GM18873 (cell line): ENCODE data around the gene ACVRL1.

Source experiments
- ATAC-seq: cut with Tn5 transposase; IDR thresholded peaks from one replicate; pipeline ENCODE4 v1.9.1; 2021; ENCODE audit warnings: mild to moderate bottlenecking, moderate library complexity, moderate number of reproducible peaks; ENCODE audit not compliant: unreplicated experiment, low FRiP score

The ACVRL1 gene

GRCh38 chr12:51907083-51907855 is at the start of gene ACVRL1:
TSS of gene ACVRL1 (plus strand) at chr12:51907504. CDS start at chr12:51912475, 4,971 bp downstream.
- ATAC-seq = no peak

DNA sequence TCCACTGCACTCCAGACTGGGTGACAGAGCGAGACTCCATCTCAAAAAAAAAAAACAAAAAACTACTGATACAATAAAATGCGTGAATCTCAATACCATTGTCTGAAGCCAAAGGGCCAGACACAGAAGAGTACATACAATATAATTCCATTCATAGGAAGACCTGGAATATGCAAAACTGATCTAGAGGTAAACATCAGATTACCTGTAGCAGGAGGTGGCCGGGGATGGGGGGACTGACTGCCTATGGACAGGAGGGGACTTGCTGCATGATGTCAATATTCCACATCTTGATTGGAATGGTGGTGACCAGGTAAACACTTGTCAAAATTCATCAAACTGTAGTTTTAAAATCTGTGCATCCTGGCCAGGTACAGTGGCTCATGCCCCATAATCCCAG is 46.3 kb upstream of the ACVRL1 start:
- ATAC-seq = no peak

DNA sequence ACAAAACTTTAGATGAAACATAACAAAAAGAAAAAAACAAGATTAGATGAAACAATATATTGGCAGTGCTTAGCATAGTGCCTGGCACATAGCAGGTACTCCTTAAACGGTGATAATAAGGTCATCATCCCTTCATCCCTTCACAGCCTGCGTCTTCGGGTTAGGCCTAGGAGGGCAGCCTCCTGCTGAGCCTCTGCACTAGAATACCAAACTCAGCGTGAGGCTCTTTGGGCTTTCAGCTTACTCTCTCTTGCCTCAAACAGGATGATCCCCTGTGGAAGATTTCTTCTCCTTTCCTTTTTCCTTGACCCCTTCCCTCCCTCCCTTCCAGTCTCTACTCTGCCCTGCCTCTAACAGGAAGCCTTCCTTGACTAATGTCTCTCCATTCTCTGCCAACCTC is 44.4 kb upstream of the ACVRL1 start:
- ATAC-seq = no peak

- no peak for ATAC-seq
Observed at GRCh38 chr12:51863363-51863932, 43.9 kb upstream of the ACVRL1 start.

- ATAC-seq = no peak
Observed at GRCh38 chr12:51863933-51864832, 43.1 kb upstream of the ACVRL1 start.

GRCh38 chr12:51864833-51865670 is 42.3 kb upstream of the ACVRL1 start:
- ATAC-seq = no peak

DNA sequence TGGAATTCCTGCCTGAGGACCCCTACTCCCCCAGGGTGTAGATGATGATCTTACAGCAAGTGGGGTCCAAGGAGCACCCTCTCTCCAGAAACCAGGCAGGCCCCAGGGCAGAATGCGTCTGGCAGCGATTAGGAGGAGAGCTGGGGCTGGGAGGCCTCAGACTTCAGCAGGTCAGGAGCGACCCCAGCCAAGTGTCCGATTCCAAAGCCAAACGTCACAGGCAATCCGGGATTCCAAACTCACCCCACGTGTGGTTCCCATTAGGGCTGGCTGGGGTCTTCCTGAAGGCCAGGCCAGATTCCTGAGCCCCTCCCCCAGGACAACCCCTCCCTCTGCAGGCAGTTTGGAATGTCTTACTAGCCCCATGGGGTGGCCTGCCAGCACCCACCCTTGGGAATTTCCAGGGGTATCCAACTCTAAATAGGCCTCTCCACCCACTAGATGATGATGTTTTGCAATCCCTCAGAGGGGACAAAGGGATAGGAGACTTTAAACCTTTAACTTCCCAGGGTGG is 41.5 kb upstream of the ACVRL1 start:
- no peak for ATAC-seq

DNA sequence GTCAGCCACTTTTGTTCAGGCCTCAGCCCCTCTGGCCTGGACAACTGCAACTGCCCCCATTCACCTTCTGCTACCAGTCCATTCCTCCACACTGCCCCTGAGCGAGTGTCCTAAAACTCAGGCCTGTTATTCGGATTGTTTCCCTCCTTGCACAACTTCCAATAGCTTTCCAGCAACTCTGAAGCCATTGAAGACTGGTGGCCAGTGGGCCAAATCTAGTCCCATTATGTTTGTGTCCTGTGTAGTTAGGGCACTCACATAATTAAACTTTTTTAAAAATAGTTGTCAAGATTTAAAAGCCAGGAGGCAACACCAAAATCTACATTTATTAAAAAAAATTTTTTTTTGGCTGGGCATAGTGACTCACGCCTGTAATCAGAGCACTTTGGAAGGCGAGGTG is 41.0 kb upstream of the ACVRL1 start:
- ATAC-seq = no peak

DNA sequence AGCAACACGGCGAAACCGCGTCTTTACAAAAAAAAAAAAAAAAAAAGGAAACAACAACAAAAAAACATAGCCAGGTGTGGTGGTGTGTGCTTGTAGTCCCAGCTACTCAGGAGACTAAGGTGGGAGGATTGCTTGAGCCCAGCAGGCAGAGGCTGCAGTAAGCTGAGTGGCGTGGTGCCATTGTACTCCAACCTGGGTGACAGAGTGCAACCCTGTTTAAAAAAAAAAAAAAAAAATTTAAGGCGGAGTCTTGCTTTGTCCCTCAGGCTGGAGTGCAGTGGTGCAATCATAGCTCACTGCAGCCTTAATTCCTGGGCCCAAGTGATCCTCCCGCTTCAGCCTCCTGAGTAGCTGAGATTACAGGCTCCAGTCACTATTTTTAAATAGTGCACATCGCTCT is 40.5 kb upstream of the ACVRL1 start:
- ATAC-seq = no peak

- ATAC-seq = no peak
Observed at GRCh38 chr12:51867371-51867770, 39.9 kb upstream of the ACVRL1 start.

GRCh38 chr12:51867796-51868428 is 39.4 kb upstream of the ACVRL1 start:
- ATAC-seq = no peak

DNA sequence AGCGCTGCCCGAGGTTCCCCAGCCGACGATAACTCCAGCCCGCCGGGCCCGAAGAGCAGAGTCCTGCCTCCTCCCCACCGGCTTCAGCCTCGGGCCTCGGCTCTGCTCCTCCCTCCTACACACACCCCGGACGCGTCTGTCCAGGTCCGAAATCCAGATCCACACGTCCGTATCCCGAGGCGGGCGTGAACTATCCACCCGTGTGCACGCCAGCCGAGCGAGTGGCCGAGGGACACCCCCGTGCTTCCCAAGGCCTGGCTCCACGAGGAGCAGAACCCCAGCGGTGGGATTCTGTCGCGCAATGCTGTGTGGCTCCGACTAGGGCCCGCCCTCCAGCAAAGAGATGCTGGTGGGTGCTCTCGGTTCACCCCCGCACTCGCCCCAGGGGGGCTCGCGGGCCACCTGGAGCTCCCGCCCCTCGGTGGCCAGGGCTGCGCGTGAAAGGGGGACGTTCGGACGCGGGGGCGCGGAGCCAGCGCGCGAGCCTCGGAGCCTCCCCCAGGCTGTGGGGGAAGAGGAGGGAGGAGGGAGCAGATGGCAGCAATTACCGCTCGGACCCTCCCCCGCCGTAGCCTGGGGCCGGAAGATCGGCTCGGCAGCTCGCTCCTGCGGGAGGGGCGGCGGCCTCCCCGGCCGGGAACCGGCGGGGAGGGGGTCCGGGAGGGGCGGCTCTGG is 38.3 kb upstream of the ACVRL1 start:
- no peak for ATAC-seq

DNA sequence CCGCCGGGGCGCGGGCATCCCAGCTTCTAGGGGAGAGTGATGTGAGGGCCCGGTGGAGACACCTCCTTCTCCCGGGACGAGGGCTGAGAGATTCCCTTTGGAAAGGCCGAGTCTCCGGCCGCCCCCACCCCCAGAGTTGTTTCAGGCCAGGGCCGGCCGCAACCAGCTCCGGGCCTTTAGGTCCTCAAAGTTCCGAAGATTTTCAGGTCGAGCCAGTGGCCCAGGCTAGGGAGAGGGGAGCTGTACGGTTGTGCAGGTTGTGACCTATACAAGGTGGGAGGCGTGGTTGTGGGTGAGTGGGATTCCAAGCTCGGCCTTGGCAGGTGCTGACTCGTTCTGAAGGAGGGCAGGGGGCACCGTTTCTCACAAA is 37.8 kb upstream of the ACVRL1 start:
- ATAC-seq = no peak

GRCh38 chr12:51869931-51870330 is 37.4 kb upstream of the ACVRL1 start:
- no peak for ATAC-seq

DNA sequence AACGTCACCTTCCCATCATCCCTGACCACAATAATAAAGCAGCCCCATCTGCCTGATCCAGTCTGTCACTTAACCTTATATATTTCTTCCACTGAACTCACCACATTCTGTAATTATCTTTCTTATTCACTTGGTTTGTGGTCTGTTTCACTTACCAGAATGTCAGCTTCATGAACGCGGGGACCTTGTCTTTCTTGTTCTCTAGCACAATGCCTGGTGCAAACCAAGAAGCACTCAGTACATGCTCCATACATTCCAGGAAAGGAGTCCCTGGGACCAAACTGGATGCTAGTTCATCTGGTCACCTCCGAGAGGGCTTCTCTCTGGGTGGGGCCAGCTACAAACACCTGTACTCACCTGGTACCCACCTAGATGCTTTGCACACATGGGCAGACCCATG is 36.8 kb upstream of the ACVRL1 start:
- no peak for ATAC-seq

- no peak for ATAC-seq
Observed at GRCh38 chr12:51871126-51871525, 36.2 kb upstream of the ACVRL1 start.

DNA sequence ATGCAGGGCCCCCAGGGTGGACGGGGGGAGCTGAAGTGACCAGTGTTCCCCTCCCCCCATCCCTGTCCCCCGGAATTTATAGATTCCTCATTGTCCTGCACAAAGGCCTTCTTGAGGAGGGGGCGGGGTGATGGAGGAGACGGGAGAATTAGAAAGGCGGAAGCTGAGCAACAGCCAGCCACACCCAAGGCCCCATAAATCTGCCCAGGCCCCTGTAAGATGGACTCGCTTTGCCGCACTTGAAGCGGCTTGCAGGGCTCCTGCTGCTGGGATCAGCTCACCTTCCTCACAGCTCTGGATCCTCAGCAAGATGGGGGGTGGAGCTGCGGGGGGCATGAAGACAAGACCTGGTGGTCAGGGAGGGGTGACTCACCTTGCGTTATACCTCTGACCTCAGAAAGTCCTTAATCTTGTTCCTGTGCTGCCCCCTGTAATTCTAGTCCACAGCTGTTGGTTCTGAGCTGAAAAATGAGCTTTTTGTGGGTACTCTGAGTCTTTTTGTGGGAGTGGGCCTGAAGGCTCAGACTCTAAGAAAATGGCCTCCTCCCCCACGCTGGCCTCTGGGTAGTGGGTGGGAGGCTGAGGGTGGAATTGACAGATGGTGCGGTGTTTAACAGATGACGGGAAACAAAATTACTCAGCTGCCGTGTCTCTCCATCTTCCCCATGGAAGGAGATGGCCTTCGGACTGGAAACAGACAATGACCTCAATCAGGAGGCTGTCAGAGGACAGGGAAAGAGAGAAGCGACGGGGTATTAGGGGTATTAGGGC is 35.2 kb upstream of the ACVRL1 start:
- no peak for ATAC-seq

DNA sequence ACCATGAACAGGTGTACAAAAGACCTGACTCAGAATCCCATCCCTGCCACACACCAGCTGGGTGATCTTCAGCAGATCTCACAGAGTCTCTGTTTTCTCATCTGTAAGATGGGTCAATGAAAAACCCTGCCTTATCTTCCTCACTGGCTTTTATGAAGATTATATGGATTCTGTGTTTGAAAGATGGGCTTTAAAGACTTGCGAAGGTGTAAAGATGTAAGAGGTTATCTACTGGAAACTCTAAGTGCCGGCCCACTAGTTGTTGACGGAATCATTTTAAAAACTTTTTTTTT is 34.7 kb upstream of the ACVRL1 start:
- ATAC-seq = no peak
